PC-3 (cell line): ENCODE data around the gene SPAAR. TPM values are rescaled to one million over a fixed set of nuclear protein-coding genes. Genes with fewer than 3 reads are reported as not detected.
A peak's percentile ranks its signal among the peaks of the same experiment; 100 is the strongest.

Experiments
- ATAC-seq: fragments of 200-7000 bp; cut with Tn5 transposase; 2 replicates; pipeline ENCODE4 v1.9.1; 2020; ENCODE audit warnings: mild to moderate bottlenecking, moderate library complexity
- Bru-seq: library from RNA; stranded (reverse); fragments of 400-500 nt; gene quantifications from one replicate; lab custom pipeline; 2021; lab: Mats Ljungman, UMichigan
- BruChase-seq, 2 experiments: library from RNA; stranded (reverse); fragments of 400-500 nt; gene quantifications; one replicate each; lab custom pipeline; 2021; lab: Mats Ljungman, UMichigan
- BruUV-seq: library from RNA; stranded (reverse); fragments of 400-500 nt; replicated peaks from 2 replicates; lab custom pipeline; 2021; lab: Mats Ljungman, UMichigan
- CTCF ChIA-PET: fragments of 300-600 bp; sonication (Branson Sonifier 250); formaldehyde crosslinking; loops from one replicate; lab custom pipeline; 2022; ENCODE audit warnings: antibody characterized with exemption; lab: Charles Lee
- POLR2A ChIA-PET: fragments of 300-600 bp; sonication (Branson Sonifier 250); formaldehyde crosslinking; loops from one replicate; lab custom pipeline; 2022; ENCODE audit warnings: antibody characterized with exemption; ENCODE audit not compliant: unreplicated experiment; lab: Charles Lee
- DNase-seq: peaks from one replicate; pipeline ENCODE4 v3.0.0-alpha.2; 2015
- H2AFZ ChIP-seq: fragments of 300-600 bp; sonication (generic); 2 replicates; pipeline ENCODE4 v1.6.0; 2016; ENCODE audit warnings: antibody characterized with exemption, low read length
- H3F3A ChIP-seq: fragments of 300-600 bp; sonication (generic); one replicate; pipeline ENCODE4 v1.6.0; 2017; ENCODE audit warnings: antibody characterized with exemption, low read length, control low read depth, mild to moderate bottlenecking; ENCODE audit not compliant: unreplicated experiment
- H3K27ac ChIP-seq: fragments of 300-600 bp; sonication (generic); 2 replicates; pipeline ENCODE4 v1.5.1; 2016; ENCODE audit warnings: mild to moderate bottlenecking, low read length
- H3K27me3 ChIP-seq: fragments of 300-600 bp; sonication (generic); 2 replicates; pipeline ENCODE4 v1.6.1; 2016; ENCODE audit warnings: low read length, mixed read lengths
- H3K36me3 ChIP-seq: fragments of 300-600 bp; sonication (generic); 2 replicates; pipeline ENCODE4 v1.6.1; 2016; ENCODE audit warnings: low read depth, mixed run types, low read length, mixed read lengths
- H3K4me1 ChIP-seq: fragments of 300-600 bp; sonication (generic); 2 replicates; pipeline ENCODE4 v1.5.1; 2016; ENCODE audit warnings: low read length; ENCODE audit not compliant: insufficient read depth
- H3K4me2 ChIP-seq: fragments of 300-600 bp; sonication (generic); 2 replicates; pipeline ENCODE4 v1.6.0; 2016; ENCODE audit warnings: low read length
- H3K4me3 ChIP-seq: fragments of 300-600 bp; sonication (generic); 2 replicates; pipeline ENCODE4 v1.5.1; 2016; ENCODE audit warnings: mild to moderate bottlenecking, low read length, mixed read lengths
- H3K79me2 ChIP-seq: fragments of 300-600 bp; sonication (generic); 2 replicates; pipeline ENCODE4 v1.6.1; 2017; ENCODE audit warnings: low read length, mixed read lengths
- H3K9ac ChIP-seq: fragments of 300-600 bp; sonication (generic); 2 replicates; pipeline ENCODE4 v1.6.0; 2016; ENCODE audit warnings: mild to moderate bottlenecking, low read length
- H3K9me2 ChIP-seq: fragments of 300-600 bp; sonication (generic); replicated peaks from 2 replicates; pipeline ENCODE4 v1.6.1; 2016; ENCODE audit warnings: mixed run types, low read length, mixed read lengths
- H3K9me3 ChIP-seq: fragments of 300-600 bp; sonication (generic); 2 replicates; pipeline ENCODE4 v1.6.1; 2016; ENCODE audit warnings: low read length, mixed read lengths
- H4K20me1 ChIP-seq: fragments of 300-600 bp; sonication (generic); 2 replicates; pipeline ENCODE4 v1.6.1; 2016; ENCODE audit warnings: low read length, mixed read lengths
- EZH2 ChIP-seq: fragments of 300-600 bp; sonication (generic); IDR thresholded peaks from one replicate; pipeline ENCODE4 v1.6.1; 2017; ENCODE audit warnings: antibody characterized with exemption, mild to moderate bottlenecking, low read length; ENCODE audit not compliant: unreplicated experiment
- EZH2phosphoT487 ChIP-seq: fragments of 300-600 bp; sonication (generic); IDR thresholded peaks from 2 replicates; pipeline ENCODE4 v1.6.1; 2018; ENCODE audit warnings: mild to moderate bottlenecking, antibody characterized with exemption, low read length, borderline replicate concordance
- intact Hi-C: fragments of 100-400 bp; cut with micrococcal nuclease; formaldehyde crosslinking; loops from 2 replicates; pipeline ENCODE4 v1.9.0; 2023
- long read RNA-seq: library from polyadenylated mRNA; unstranded; transcript quantifications from one replicate; pipeline ENCODE4 v2.0.0, GENCODE V29; 2021; ENCODE audit not compliant: unreplicated experiment
- total RNA-seq: library from RNA; depleted of rRNA; stranded (reverse); fragments of >200 nt; gene quantifications from 2 replicates; pipeline ENCODE4 v1.2.3, GENCODE V29; 2014; rRNA removed
- TF ChIP-seq, protein P1 (sequence below): fragments of 300-600 bp; sonication (generic); conservative IDR thresholded peaks from 2 replicates; pipeline ENCODE4 v1.5.1; 2017; ENCODE audit warnings: antibody characterized with exemption, low read depth, mild to moderate bottlenecking, low read length

Gene SPAAR, protein sequence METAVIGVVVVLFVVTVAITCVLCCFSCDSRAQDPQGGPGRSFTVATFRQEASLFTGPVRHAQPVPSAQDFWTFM
- total RNA-seq: 0.35 TPM in 1 of 2 replicates, not detected in the other
- Bru-seq, nascent RNA: percentile 16 among the genes with signal in this experiment
- BruChase-seq, experiment 1, labeled RNA remaining after a 6-hour chase: percentile 25 among the genes with signal in this experiment
- percentile 24 among the genes with signal in this experiment for BruChase-seq, experiment 2, labeled RNA remaining after a 2-hour chase
- long read RNA-seq: 0 reads

DNA sequence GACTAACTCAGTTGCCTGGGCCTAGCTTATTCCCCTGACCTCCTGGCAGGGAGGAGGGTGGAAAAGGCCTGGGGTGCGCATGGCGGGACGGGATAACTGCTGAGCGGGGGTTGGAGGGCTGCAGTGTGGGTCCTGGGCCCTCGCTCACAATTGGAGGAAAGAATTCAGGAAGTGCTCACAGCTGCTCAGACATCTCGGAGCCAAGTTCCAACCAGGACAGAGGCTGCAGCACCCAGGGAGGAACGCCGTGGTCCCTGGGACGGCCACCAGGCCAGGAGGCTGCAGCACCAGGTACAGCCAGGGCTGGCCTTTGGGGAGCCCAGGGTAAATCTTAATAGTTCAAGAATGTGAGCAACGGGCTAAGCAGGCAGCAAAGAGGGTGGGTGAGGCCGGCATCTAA is at the start of gene SPAAR:
Gene SPAAR, plus strand, starts transcription at position 217 of the 400 bp plus-strand sequence. CDS start 974 bp downstream, outside the sequence.
- H3K36me3 ChIP-seq: no peaks in the 10 kb centered on the region
- no peaks in the 10 kb centered on the region for H4K20me1 ChIP-seq
- H3K9me2 ChIP-seq: no peaks in the 10 kb centered on the region
- peaks cover 11% of the 10 kb centered on the region for H3F3A ChIP-seq
- peak within 1 kb of the TSS; percentile 94 for H3K27ac ChIP-seq
- peaks cover 10% of the 10 kb centered on the region for H3K79me2 ChIP-seq
- peaks cover 72% of the 10 kb centered on the region for H3K4me1 ChIP-seq
- peak within 1 kb of the TSS; percentile 49 for H2AFZ ChIP-seq
- ChIA-PET POLR2A (no interaction called here), CTCF (no interaction called here)
- peak within 1 kb of the TSS; percentile 68 for H3K9ac ChIP-seq
- H3K9me3 ChIP-seq: no peaks in the 10 kb centered on the region
- no peak for ATAC-seq
- H3K4me3 ChIP-seq: peak within 1 kb of the TSS; percentile 49; the same call in 1 of the 2 replicates
- DNase-seq: no peak
- TF ChIP-seq EZH2phosphoT487 (no peak), EZH2 (no peak)
- TF ChIP-seq, protein P1, sequence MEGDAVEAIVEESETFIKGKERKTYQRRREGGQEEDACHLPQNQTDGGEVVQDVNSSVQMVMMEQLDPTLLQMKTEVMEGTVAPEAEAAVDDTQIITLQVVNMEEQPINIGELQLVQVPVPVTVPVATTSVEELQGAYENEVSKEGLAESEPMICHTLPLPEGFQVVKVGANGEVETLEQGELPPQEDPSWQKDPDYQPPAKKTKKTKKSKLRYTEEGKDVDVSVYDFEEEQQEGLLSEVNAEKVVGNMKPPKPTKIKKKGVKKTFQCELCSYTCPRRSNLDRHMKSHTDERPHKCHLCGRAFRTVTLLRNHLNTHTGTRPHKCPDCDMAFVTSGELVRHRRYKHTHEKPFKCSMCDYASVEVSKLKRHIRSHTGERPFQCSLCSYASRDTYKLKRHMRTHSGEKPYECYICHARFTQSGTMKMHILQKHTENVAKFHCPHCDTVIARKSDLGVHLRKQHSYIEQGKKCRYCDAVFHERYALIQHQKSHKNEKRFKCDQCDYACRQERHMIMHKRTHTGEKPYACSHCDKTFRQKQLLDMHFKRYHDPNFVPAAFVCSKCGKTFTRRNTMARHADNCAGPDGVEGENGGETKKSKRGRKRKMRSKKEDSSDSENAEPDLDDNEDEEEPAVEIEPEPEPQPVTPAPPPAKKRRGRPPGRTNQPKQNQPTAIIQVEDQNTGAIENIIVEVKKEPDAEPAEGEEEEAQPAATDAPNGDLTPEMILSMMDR: no peak
- peak within 1 kb of the TSS; percentile 77 for H3K4me2 ChIP-seq
- no TSS peak for BruUV-seq
- intact Hi-C loops: no loop called here
- H3K27me3 ChIP-seq: no peaks in the 10 kb centered on the region

- DNase-seq: no peak
- TF ChIP-seq EZH2: no peak
- TF ChIP-seq, protein P1: no peak
- TF ChIP-seq EZH2phosphoT487: no peak
- H2AFZ ChIP-seq: no peak overlapping the region
- no peak overlapping the region for H3K27ac ChIP-seq
- H3K4me3 ChIP-seq: no peak overlapping the region
- ChIA-PET POLR2A (no interaction called here), CTCF (no interaction called here)
- BruUV-seq: no TSS peak
- no peak overlapping the region for H3K4me2 ChIP-seq
- no peaks in the 10 kb centered on the region for H3K79me2 ChIP-seq
- no peaks in the 10 kb centered on the region for H3K4me1 ChIP-seq
- H3K9me3 ChIP-seq: no peaks in the 10 kb centered on the region
- intact Hi-C loops: no loop called here
- H3K9ac ChIP-seq: no peak overlapping the region
- H3F3A ChIP-seq: no peaks in the 10 kb centered on the region
- no peaks in the 10 kb centered on the region for H3K36me3 ChIP-seq
- H3K27me3 ChIP-seq: no peaks in the 10 kb centered on the region
- no peaks in the 10 kb centered on the region for H3K9me2 ChIP-seq
- ATAC-seq: no peak
- no peaks in the 10 kb centered on the region for H4K20me1 ChIP-seq
These were observed 49.3 kb upstream of the SPAAR start for GRCh38 chr9:35859990-35860339.

DNA sequence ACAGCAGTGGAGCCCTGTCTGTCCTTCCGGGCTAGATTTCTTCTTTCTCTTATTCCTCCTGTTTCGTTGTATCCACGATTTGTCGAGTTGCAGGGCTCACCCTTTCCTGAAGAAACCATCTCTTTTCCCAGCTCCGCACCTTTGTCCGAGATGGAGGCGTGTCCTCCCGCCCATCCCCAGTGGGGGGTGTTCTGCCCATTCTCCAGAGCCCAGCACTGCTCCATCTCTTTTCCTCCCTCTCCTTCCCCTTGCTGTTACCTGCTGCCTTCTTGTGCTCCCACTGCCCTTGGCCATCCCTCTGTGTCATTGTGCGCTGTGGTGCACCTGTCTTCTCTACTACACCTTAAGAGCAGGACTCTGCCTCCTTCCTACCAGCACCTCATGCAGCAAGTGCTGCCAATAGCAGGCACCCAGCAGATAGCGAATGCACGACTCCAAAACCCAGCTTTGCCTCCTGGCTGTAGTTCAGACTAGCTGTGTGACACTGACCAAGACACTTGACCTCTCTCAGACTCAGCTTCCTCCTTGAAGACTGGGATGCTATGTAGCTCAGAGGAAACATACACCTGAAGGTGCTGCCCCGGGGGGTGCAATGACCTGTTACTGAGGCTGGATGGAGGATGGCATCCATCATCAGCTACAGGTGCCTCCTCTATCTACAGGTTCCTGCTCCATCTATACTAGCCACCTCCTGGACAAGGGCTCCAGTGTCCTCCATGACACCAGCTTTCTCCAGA is 48.0 kb upstream of the SPAAR start:
- ATAC-seq: no peak
- no TSS peak for BruUV-seq
- CTCF ChIA-PET: no interaction called here
- H3K9ac ChIP-seq: no peak overlapping the region
- no peaks in the 10 kb centered on the region for H4K20me1 ChIP-seq
- no peaks in the 10 kb centered on the region for H3K4me1 ChIP-seq
- no peaks in the 10 kb centered on the region for H3K9me2 ChIP-seq
- H3K36me3 ChIP-seq: no peaks in the 10 kb centered on the region
- intact Hi-C loops: no loop called here
- no peaks in the 10 kb centered on the region for H3F3A ChIP-seq
- no peaks in the 10 kb centered on the region for H3K9me3 ChIP-seq
- no peak for DNase-seq
- POLR2A ChIA-PET: no interaction called here
- H3K4me2 ChIP-seq: no peak overlapping the region
- no peak overlapping the region for H3K27ac ChIP-seq
- TF ChIP-seq EZH2 (no peak), EZH2phosphoT487 (no peak)
- TF ChIP-seq, protein P1: no peak
- H3K27me3 ChIP-seq: no peaks in the 10 kb centered on the region
- no peaks in the 10 kb centered on the region for H3K79me2 ChIP-seq
- H2AFZ ChIP-seq: no peak overlapping the region
- no peak overlapping the region for H3K4me3 ChIP-seq
